Measurements from ENCODE around the gene MAOA. TPM values are rescaled to one million over a fixed set of nuclear protein-coding genes. Genes with fewer than 3 reads are reported as not detected.

The MAOA gene
- total RNA-seq, 1 donor from 2014 or later = 4.3 TPM

DNA sequence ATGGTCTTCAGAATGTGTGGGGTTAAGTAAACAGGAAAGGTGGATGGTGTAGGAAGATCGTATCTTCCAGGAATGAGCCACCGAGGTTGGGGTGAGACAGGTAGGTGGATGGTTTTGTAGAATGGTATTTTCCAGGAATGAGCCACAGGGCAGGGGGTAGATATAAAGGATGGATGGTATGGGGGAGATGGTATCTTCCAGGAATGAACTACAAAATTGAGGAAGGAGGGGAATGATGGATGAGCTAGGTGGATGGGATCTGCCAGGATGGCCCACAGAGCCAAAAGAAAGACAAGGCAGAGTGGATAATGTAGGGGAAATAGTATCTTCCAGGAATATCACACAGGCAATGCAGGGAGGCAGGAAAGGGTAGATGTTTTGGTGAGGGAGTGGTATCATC is 60.0 kb downstream of the MAOA start:
- no peak for TF ChIP-seq CTCF (conservative IDR thresholded peaks at IDR 0.05; ENCODE audit: low read depth, low read length)
- DNase-seq (ENCODE audit: low read depth) = no peak
- H3K4me3 ChIP-seq (ENCODE audit: low read depth, low read length) = no peak overlapping the region

DNA sequence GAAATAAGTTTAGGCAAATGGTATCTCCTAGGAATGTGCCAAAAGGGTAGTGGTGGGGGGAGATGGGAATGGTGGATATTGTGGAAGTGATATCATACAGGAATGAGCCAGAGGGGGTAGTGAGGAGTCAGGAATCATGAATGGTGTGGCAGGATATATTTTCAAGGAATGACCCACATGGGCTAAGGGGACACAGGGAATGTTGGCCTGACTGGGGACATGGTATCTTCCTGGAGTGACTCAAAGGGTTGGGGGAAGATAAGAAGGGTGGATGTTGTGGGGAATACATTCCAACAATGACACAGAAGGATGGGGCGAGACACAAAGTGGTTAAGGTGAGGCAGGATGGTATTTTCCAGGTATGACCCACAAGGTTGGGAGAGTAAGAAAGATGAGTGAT is 60.6 kb downstream of the MAOA start:
- no peak for DNase-seq (ENCODE audit: low read depth)
- no peak overlapping the region for H3K4me3 ChIP-seq (ENCODE audit: low read depth, low read length)
- TF ChIP-seq CTCF (conservative IDR thresholded peaks at IDR 0.05; ENCODE audit: low read depth, low read length) = no peak

GRCh38 chrX:43717161-43717560 is 61.1 kb downstream of the MAOA start:
- H3K4me3 ChIP-seq (ENCODE audit: low read depth, low read length) = no peak overlapping the region
- no peak for DNase-seq (ENCODE audit: low read depth)

GRCh38 chrX:43718081-43718480 is 62.0 kb downstream of the MAOA start:
- TF ChIP-seq CTCF (conservative IDR thresholded peaks at IDR 0.05; ENCODE audit: low read depth, low read length) = no peak
- DNase-seq (ENCODE audit: low read depth) = no peak
- H3K4me3 ChIP-seq (ENCODE audit: low read depth, low read length) = no peak overlapping the region

More at GRCh38 chrX:43717161-43717560, 61.1 kb downstream of the MAOA start:
- TF ChIP-seq CTCF (conservative IDR thresholded peaks at IDR 0.05; ENCODE audit: low read depth, low read length) = no peak

GRCh38 chrX:43718546-43718945 is 62.4 kb downstream of the MAOA start:
- no peak overlapping the region for H3K4me3 ChIP-seq (ENCODE audit: low read depth, low read length)
- TF ChIP-seq CTCF (conservative IDR thresholded peaks at IDR 0.05; ENCODE audit: low read depth, low read length) = no peak
- DNase-seq (ENCODE audit: low read depth) = no peak

- no peak for DNase-seq (ENCODE audit: low read depth)
- no peak for TF ChIP-seq CTCF (conservative IDR thresholded peaks at IDR 0.05; ENCODE audit: low read depth, low read length)
- H3K4me3 ChIP-seq (ENCODE audit: low read depth, low read length) = no peak overlapping the region
Measured at GRCh38 chrX:43718956-43719355, 62.9 kb downstream of the MAOA start.

DNA sequence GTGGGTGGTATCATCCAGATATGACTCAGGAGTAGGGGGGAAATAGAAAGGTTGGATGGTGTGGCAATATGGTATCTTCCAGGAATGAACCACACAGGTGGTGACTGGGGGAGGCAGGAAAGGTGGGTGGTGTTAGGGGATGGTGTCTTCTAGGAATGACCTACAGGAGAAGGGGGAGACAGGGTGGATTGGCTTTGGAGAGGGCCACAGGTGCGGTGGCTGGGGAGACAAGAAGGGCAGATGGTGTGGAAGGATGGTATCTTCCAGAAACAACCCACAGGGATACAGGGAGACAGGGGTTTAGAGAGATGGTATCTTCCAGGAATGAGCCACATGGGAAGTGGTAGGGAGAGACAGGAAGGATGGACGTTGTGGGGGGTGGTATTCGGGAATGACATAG is 64.0 kb downstream of the MAOA start:
- TF ChIP-seq CTCF (conservative IDR thresholded peaks at IDR 0.05; ENCODE audit: low read depth, low read length) = no peak
- DNase-seq (ENCODE audit: low read depth) = no peak
- H3K4me3 ChIP-seq (ENCODE audit: low read depth, low read length) = no peak overlapping the region
